Measurements from ENCODE around the gene SNTN. TPM values are rescaled to one million over a fixed set of nuclear protein-coding genes. Genes with fewer than 3 reads are reported as not detected.

The SNTN gene
- polyA plus RNA-seq, 1 of the 3 experiments (the other 2 are of a cell fraction), result not detected

DNA sequence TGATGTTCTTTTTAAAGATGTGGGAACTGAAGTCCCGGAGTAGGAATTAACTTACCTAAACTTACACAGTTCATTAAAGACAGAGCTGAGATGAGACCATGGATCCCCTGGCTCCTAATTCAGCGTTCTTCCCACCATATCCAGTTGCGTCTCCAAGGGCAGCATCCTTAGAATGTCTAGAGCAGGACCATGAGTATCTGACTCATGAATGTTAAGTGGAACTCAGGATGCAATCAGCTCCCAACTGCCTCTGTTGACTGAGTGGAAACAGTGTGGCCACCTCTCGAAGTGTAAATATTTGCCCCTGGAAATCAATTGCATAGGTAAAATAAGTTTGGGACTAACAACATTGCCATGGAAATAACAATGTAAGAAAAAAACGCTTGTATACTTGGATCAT lies 2.5 kb downstream of the SNTN start:
- ChIA-PET CTCF (no interaction called here), POLR2A (interaction anchor here (0.7 kb wide), 1 partner anchor 222 kb away, joined by 4 read pairs; no protein-coding TSS in a partner anchor)
- no peaks in the 10 kb centered on the region for H3K9me3 ChIP-seq
- H3K4me3 ChIP-seq (ENCODE audit: low read depth in 2 of 2, low read length in 1 of 2), result no peak overlapping the region
- H4K20me1 ChIP-seq (ENCODE audit: insufficient read depth), result no peaks in the 10 kb centered on the region
- no peak for TF ChIP-seq TCF12 (IDR thresholded peaks at IDR 0.05)
- no peak for TF ChIP-seq NRF1 (IDR thresholded peaks at IDR 0.05; ENCODE audit: low read depth, low read length)
- TF ChIP-seq, protein P1, sequence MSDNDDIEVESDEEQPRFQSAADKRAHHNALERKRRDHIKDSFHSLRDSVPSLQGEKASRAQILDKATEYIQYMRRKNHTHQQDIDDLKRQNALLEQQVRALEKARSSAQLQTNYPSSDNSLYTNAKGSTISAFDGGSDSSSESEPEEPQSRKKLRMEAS (IDR thresholded peaks at IDR 0.05; ENCODE audit: low read depth), result no peak
- no peak for TF ChIP-seq TAF1 (IDR thresholded peaks at IDR 0.05; ENCODE audit: borderline replicate concordance, low read depth, low read length)
- no peak for TF ChIP-seq USF2 (IDR thresholded peaks at IDR 0.05; ENCODE audit: borderline replicate concordance, low read depth, low read length)
- no peak for TF ChIP-seq ELF1 (IDR thresholded peaks at IDR 0.05)
- no peak for TF ChIP-seq TEAD4 (IDR thresholded peaks at IDR 0.05; ENCODE audit: borderline replicate concordance, insufficient read depth)
- TF ChIP-seq, protein P2, sequence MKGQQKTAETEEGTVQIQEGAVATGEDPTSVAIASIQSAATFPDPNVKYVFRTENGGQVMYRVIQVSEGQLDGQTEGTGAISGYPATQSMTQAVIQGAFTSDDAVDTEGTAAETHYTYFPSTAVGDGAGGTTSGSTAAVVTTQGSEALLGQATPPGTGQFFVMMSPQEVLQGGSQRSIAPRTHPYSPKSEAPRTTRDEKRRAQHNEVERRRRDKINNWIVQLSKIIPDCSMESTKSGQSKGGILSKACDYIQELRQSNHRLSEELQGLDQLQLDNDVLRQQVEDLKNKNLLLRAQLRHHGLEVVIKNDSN (IDR thresholded peaks at IDR 0.05; ENCODE audit: borderline replicate concordance, low read depth), result no peak
- TF ChIP-seq PBX3 (IDR thresholded peaks at IDR 0.05), result no peak
- no peak for TF ChIP-seq FOXM1 (IDR thresholded peaks at IDR 0.05; ENCODE audit: low read depth)
- no peak for TF ChIP-seq POLR2AphosphoS5 (IDR thresholded peaks at IDR 0.05; ENCODE audit: low read depth, low read length)
- TF ChIP-seq CHD2 (IDR thresholded peaks at IDR 0.05; ENCODE audit: low read length, partially characterized antibody), result no peak
- no peaks in the 10 kb centered on the region for H3K36me3 ChIP-seq (replicated peaks in 1 of 2; ENCODE audit: control insufficient read depth in 1 of 2, insufficient read depth in 2 of 2, low read length in 1 of 2)
- H3K27ac ChIP-seq (ENCODE audit: low read depth in 2 of 2, low read length in 1 of 2), result peak overlapping the region in 1 of 2 experiments; percentile 13; a peak in 1 of 4 replicates
- no peak overlapping the region for H3K4me2 ChIP-seq
- 57% methylated on average over 5 of the region's 5 CpGs for WGBS (ENCODE audit: low lambda C conversion rate)
- H3K9ac ChIP-seq, result no peak overlapping the region
- H2AFZ ChIP-seq (ENCODE audit: low read depth), result no peak overlapping the region
- H3K27me3 ChIP-seq (ENCODE audit: insufficient read depth), result no peaks in the 10 kb centered on the region
- no peaks in the 10 kb centered on the region for H3K9me2 ChIP-seq
- no peaks in the 10 kb centered on the region; a peak in 1 of 4 replicates for H3K4me1 ChIP-seq (ENCODE audit: control insufficient read depth in 1 of 2, insufficient read depth in 2 of 2, low read depth in 1 of 2, low read length in 1 of 2)
- DNase-seq, result no peak
- H3K79me2 ChIP-seq (ENCODE audit: insufficient read depth), result no peaks in the 10 kb centered on the region
- H3F3A ChIP-seq (replicated peaks; ENCODE audit: insufficient read depth), result no peaks in the 10 kb centered on the region

- POLR2A ChIA-PET, result no interaction called here
- 30% methylated on average over 4 of the region's 4 CpGs for whole genome bisulfite sequencing (ENCODE audit: low lambda C conversion rate)
- Histone ChIP-seq H3K9ac (no peak overlapping the region), H3F3A (replicated peaks; ENCODE audit: insufficient read depth) (no peaks in the 10 kb centered on the region), H3K9me3 (no peaks in the 10 kb centered on the region), H3K79me2 (ENCODE audit: insufficient read depth) (no peaks in the 10 kb centered on the region), H3K27me3 (ENCODE audit: insufficient read depth) (no peaks in the 10 kb centered on the region), H2AFZ (ENCODE audit: low read depth) (no peak overlapping the region), H3K36me3 (replicated peaks in 1 of 2; ENCODE audit: control insufficient read depth in 1 of 2, insufficient read depth in 2 of 2, low read length in 1 of 2) (no peaks in the 10 kb centered on the region), H3K4me2 (no peak overlapping the region), H3K9me2 (no peaks in the 10 kb centered on the region), H3K27ac (ENCODE audit: low read depth in 2 of 2, low read length in 1 of 2) (peak overlapping the region in 1 of 2 experiments; percentile 27; a peak in 1 of 4 replicates), H3K4me3 (ENCODE audit: low read depth in 2 of 2, low read length in 1 of 2) (no peak overlapping the region), H3K4me1 (ENCODE audit: control insufficient read depth in 1 of 2, insufficient read depth in 2 of 2, low read depth in 1 of 2, low read length in 1 of 2) (no peaks in the 10 kb centered on the region; a peak in 1 of 4 replicates), H4K20me1 (ENCODE audit: insufficient read depth) (no peaks in the 10 kb centered on the region)
- CTCF ChIA-PET, result no interaction called here
- TF ChIP-seq PBX3 (IDR thresholded peaks at IDR 0.05) (peak; percentile 48), TEAD4 (IDR thresholded peaks at IDR 0.05; ENCODE audit: borderline replicate concordance, insufficient read depth) (peak; percentile 35; the same call in 1 of the 2 replicates), POLR2AphosphoS5 (IDR thresholded peaks at IDR 0.05; ENCODE audit: low read depth, low read length) (no peak), SIN3A (IDR thresholded peaks at IDR 0.05; ENCODE audit: borderline replicate concordance, low read depth, low read length) (no peak), JUND (IDR thresholded peaks at IDR 0.05) (peak; percentile 54; the same call in 1 of the 2 replicates), GATA2 (CRISPR knock-in tag; IDR thresholded peaks at IDR 0.05) (no peak), FOXJ3 (CRISPR knock-in tag; IDR thresholded peaks at IDR 0.05) (no peak), GABPA (IDR thresholded peaks at IDR 0.05; ENCODE audit: low read depth) (no peak), RCOR1 (IDR thresholded peaks at IDR 0.05; ENCODE audit: low read length) (no peak), TCF12 (IDR thresholded peaks at IDR 0.05) (peak; percentile 36), USF2 (IDR thresholded peaks at IDR 0.05; ENCODE audit: borderline replicate concordance, low read depth, low read length) (no peak)
- no peak for DNase-seq
These were observed 3.0 kb downstream of the SNTN start for GRCh38 chr3:63655519-63655918.

All from SK-N-SH (cell line).